Frontal cortex (tissue), 4 donors: ENCODE results near the gene TLR10. TPM values are rescaled to one million over a fixed set of nuclear protein-coding genes. Genes with fewer than 3 reads are reported as not detected.

Experiments used
- DNase-seq, 2 donors: peaks; one replicate each; pipeline ENCODE4 v3.0.0; 2012; ENCODE audit warnings: low spot score in 2 of 2
- FAIRE-seq: peaks from 2 replicates; lab custom pipeline; 2012; peaks lifted over from hg19 to GRCh38; lab: Jason Lieb, UNC
- small RNA-seq: library from RNA; depleted of rRNA; stranded (forward); fragments of <200 nt; gene quantifications from one replicate; pipeline ENCODE3, GENCODE V24; 2014
- total RNA-seq: library from RNA; depleted of rRNA; stranded (reverse); fragments of >200 nt; gene quantifications from one replicate; pipeline ENCODE4 v1.2.3, GENCODE V29; 2014
- donor health status: control.
- donor health status: control.
- donor health status: control.

TLR10 gene
- total RNA-seq, 1 donor from 2014 or later, result 1.6 TPM

- no peak for DNase-seq
- FAIRE-seq, result no peak
These were observed 47.9 kb downstream of the TLR10 start for GRCh38 chr4:38734911-38735310.

GRCh38 chr4:38734446-38734845, 48.3 kb downstream of the TLR10 start:
- DNase-seq (no peak), FAIRE-seq (no peak)

GRCh38 chr4:38733663-38734062, 49.1 kb downstream of the TLR10 start:
- DNase-seq (no peak), FAIRE-seq (no peak)

- DNase-seq (peak; percentile 40 to 54), FAIRE-seq (no peak)
These were observed 51.8 kb downstream of the TLR10 start for GRCh38 chr4:38730830-38731646.

GRCh38 chr4:38730493-38730829, 52.3 kb downstream of the TLR10 start:
- DNase-seq (no peak), FAIRE-seq (no peak)

GRCh38 chr4:38728631-38729141, 54.1 kb downstream of the TLR10 start:
- FAIRE-seq (no peak), DNase-seq (no peak)

- no peak for DNase-seq
- no peak for FAIRE-seq
These were observed 58.3 kb downstream of the TLR10 start for GRCh38 chr4:38724475-38724808.

GRCh38 chr4:38723726-38724474, 58.9 kb downstream of the TLR10 start:
- DNase-seq (no peak), FAIRE-seq (no peak)

GRCh38 chr4:38723114-38723513, 59.7 kb downstream of the TLR10 start:
- FAIRE-seq, result no peak
- DNase-seq, result no peak

Small RNAs within 50 kb of the gene (small RNA-seq; reads per million reads assigned to genes)
- gene RNA5SP158, result not detected

Other genes with a start within 250 kb of the TLR10 start
- 12.2 TPM for gene KLF3, start 118.8 kb downstream of the TLR10 start, total RNA-seq
- gene TLR1, start 21.8 kb upstream of the TLR10 start, total RNA-seq, result 2.0 TPM
- gene TLR6, start 73.8 kb upstream of the TLR10 start, total RNA-seq, result 1.2 TPM
- 9.4 TPM for gene FAM114A1, start 84.8 kb upstream of the TLR10 start, total RNA-seq
- 0.41 TPM for gene TMEM156, start 249.4 kb upstream of the TLR10 start, total RNA-seq